ENCODE data around the gene CNPY1.

DNA sequence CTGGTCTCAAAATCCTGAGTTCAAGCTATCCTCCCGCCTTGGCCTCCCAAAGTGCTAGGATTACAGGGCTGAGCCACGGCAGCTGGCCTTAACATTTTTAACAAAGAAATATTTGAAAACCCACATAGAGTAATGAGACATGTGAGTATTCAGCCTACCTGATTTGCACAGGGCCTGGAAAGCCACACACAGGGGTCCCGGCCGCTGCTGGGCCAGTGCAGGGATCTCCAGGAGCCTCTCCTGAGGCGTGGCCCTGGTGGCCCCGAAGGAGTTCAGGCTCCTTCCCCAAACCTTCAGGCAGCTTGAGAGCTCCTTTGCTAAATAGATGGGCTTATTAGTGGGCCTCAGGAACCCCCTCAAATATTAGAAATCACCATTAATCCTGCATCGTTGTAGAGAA, 18.7 kb downstream of the CNPY1 start:
- no peak for TF ChIP-seq POLR2A (IDR thresholded peaks at IDR 0.05; ENCODE audit: low read length)
- no peak for TF ChIP-seq GATA1 (IDR thresholded peaks at IDR 0.05; ENCODE audit: low read depth, low read length)

All from erythroblast (primary cell).